GM12872 (cell line): Measurements from ENCODE around the gene ADORA2B.

Source experiments
- CTCF ChIP-seq: IDR thresholded peaks from 3 replicates; pipeline ENCODE4 v1.5.1; 2011; ENCODE audit warnings: low read depth, mild to moderate bottlenecking, low read length, moderate library complexity; ENCODE audit not compliant: insufficient read depth

Gene ADORA2B

GRCh38 chr17:15910791-15911190 lies 34.1 kb upstream of the ADORA2B start:
- no peak for TF ChIP-seq CTCF

GRCh38 chr17:15912416-15912955 lies 32.4 kb upstream of the ADORA2B start:
- no peak for TF ChIP-seq CTCF

GRCh38 chr17:15913826-15914225 lies 31.1 kb upstream of the ADORA2B start:
- TF ChIP-seq CTCF: no peak

- TF ChIP-seq CTCF: no peak
These were observed 30.3 kb upstream of the ADORA2B start for GRCh38 chr17:15914400-15915170.

- no peak for TF ChIP-seq CTCF
These were observed 29.0 kb upstream of the ADORA2B start for GRCh38 chr17:15915961-15916360.

- no peak for TF ChIP-seq CTCF
These were observed 27.9 kb upstream of the ADORA2B start for GRCh38 chr17:15917021-15917437.

GRCh38 chr17:15917438-15918027 lies 27.4 kb upstream of the ADORA2B start:
- no peak for TF ChIP-seq CTCF
